Measurements from ENCODE around the gene RIPOR3.
"Not testable (repeated sequence)": the region's sequence is repeated elsewhere in the genome, so short reads cannot be mapped to it uniquely, and the experiment has no call there.

The RIPOR3 gene

GRCh38 chr20:50638015-50638847 is 53.1 kb downstream of the RIPOR3 start:
- not testable (repeated sequence) for DNase-seq (ENCODE audit: low read depth, low spot score); H3K27me3 ChIP-seq (ENCODE audit: control insufficient read depth, insufficient read depth, low read length); H3K4me3 ChIP-seq (ENCODE audit: low read length); H3K36me3 ChIP-seq (ENCODE audit: control insufficient read depth, insufficient read depth, low read length); H3K9me3 ChIP-seq (ENCODE audit: control insufficient read depth, insufficient read depth, low read length); H3K27ac ChIP-seq (ENCODE audit: low read length)
- no CpG with 5 or more reads among the region's 15 CpGs for WGBS (ENCODE audit: insufficient coverage, insufficient read length)
- peaks cover 13% of the 10 kb centered on the region for H3K4me1 ChIP-seq (ENCODE audit: control insufficient read depth, insufficient read depth, low read length)

DNA sequence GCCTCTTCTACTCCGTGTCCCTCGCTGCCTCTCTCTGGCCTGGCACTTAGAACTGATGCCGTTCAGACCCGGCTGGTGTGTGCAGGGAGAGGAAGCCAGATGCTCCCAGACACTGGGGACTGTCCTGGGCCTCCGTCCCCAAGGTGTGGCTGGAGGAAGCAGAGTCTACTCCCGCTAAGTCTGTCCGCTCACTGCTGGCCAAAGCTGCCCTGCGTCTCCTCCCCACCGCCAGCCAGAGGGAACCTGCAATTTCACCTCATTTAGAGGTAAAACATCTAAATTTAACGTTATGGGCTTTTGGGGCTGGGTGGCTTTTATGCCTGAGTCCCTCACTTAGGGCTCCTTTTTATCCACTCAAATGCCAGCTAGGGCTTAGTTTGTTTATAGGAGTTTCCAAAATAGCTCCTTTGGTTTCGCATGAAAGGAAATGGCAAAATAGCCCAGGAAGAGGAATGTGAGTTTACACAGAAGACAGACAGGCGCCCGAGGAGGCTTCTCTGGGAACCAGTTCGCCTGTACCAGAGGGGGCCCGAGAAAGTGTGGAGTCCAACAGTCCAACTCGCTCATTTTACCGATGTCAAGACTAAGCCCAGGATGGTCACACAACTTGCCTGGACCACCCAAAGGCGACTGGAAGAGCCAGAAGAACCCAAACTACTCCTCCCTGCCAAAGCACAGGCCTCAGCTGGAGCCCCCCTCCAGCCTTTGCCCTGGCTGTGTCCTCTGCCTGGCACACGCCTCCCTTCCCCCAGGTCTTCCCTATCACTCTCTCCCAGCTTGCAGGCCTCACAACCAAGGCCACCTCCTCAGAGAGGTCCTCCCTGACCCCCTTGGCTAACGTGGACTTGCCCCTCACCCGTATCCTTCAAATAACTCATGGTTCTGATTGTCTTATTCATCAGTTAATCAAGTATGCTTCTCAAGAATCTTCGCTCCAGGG is 54.5 kb downstream of the RIPOR3 start:
- peaks cover 13% of the 10 kb centered on the region for H3K4me1 ChIP-seq (ENCODE audit: control insufficient read depth, insufficient read depth, low read length)
- no peak for DNase-seq (ENCODE audit: low read depth, low spot score)
- H3K27me3 ChIP-seq (ENCODE audit: control insufficient read depth, insufficient read depth, low read length): no peaks in the 10 kb centered on the region
- no peak overlapping the region for H3K27ac ChIP-seq (ENCODE audit: low read length)
- no CpG with 5 or more reads among the region's 22 CpGs for WGBS (ENCODE audit: insufficient coverage, insufficient read length)
- H3K36me3 ChIP-seq (ENCODE audit: control insufficient read depth, insufficient read depth, low read length): no peaks in the 10 kb centered on the region
- no peaks in the 10 kb centered on the region for H3K9me3 ChIP-seq (ENCODE audit: control insufficient read depth, insufficient read depth, low read length)
- H3K4me3 ChIP-seq (ENCODE audit: low read length): no peak overlapping the region

DNA sequence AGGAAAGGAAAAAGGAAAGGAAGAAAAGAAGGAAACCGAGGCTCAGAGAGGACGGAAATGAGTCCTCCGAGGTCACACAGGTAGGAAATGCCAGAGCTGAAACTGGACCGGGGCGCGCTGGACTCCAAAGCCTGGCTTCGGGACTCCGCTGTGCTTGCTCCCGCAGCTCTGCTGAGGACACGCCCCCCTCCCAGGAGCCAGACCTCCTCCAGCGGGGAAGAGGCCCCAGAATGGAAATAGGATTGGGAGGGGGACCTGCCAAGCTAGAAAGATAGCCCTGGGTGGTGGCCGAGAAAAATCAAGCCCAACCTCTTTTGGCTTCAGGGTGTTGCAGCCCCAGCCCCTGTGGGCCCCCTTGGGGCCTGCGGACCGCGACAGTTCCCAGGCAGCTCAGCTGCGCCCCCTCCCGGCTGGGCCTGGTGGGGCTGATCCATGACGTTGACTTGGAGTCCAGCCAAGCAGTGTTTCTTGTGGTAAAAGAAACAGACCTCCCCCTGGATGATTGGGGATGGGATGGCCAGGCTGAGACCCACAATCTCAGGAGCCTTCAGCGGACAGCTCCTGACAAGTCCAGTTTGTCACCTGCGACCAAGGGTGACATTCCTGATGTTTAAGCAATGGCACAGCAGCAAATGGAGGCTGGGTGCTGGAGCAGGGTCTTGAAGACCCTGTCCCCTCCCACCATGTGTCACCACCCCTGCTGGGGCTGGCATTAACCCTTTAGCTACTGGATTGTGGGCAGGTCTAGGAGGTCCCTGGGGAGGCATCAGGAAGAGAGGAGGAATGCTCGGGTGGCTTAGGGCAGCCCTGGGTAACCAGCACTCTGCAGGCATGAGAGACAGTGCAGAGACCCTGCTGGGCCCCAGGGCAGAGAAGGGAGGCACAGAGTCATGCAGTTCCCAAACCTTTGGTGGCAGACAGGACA is 55.4 kb downstream of the RIPOR3 start:
- WGBS (ENCODE audit: insufficient coverage, insufficient read length): no CpG with 5 or more reads among the region's 21 CpGs
- H3K27me3 ChIP-seq (ENCODE audit: control insufficient read depth, insufficient read depth, low read length): no peaks in the 10 kb centered on the region
- no peak overlapping the region for H3K4me3 ChIP-seq (ENCODE audit: low read length)
- no peaks in the 10 kb centered on the region for H3K9me3 ChIP-seq (ENCODE audit: control insufficient read depth, insufficient read depth, low read length)
- H3K36me3 ChIP-seq (ENCODE audit: control insufficient read depth, insufficient read depth, low read length): no peaks in the 10 kb centered on the region
- H3K4me1 ChIP-seq (ENCODE audit: control insufficient read depth, insufficient read depth, low read length): peaks cover 10% of the 10 kb centered on the region
- no peak overlapping the region for H3K27ac ChIP-seq (ENCODE audit: low read length)
- no peak for DNase-seq (ENCODE audit: low read depth, low spot score)

- Histone ChIP-seq H3K4me3 (ENCODE audit: low read length) (no peak overlapping the region), H3K36me3 (ENCODE audit: control insufficient read depth, insufficient read depth, low read length) (no peaks in the 10 kb centered on the region), H3K27ac (ENCODE audit: low read length) (no peak overlapping the region), H3K4me1 (ENCODE audit: control insufficient read depth, insufficient read depth, low read length) (peaks cover 10% of the 10 kb centered on the region), H3K9me3 (ENCODE audit: control insufficient read depth, insufficient read depth, low read length) (no peaks in the 10 kb centered on the region), H3K27me3 (ENCODE audit: control insufficient read depth, insufficient read depth, low read length) (no peaks in the 10 kb centered on the region)
- DNase-seq (ENCODE audit: low read depth, low spot score): no peak
- WGBS (ENCODE audit: insufficient coverage, insufficient read length): no CpG with 5 or more reads among the region's 10 CpGs
Observed at GRCh38 chr20:50635014-50635557, 56.3 kb downstream of the RIPOR3 start.

- DNase-seq (ENCODE audit: low read depth, low spot score): no peak
- no peaks in the 10 kb centered on the region for H3K27me3 ChIP-seq (ENCODE audit: control insufficient read depth, insufficient read depth, low read length)
- no CpG with 5 or more reads among the region's 6 CpGs for WGBS (ENCODE audit: insufficient coverage, insufficient read length)
- no peaks in the 10 kb centered on the region for H3K9me3 ChIP-seq (ENCODE audit: control insufficient read depth, insufficient read depth, low read length)
- no peak overlapping the region for H3K27ac ChIP-seq (ENCODE audit: low read length)
- peaks cover 10% of the 10 kb centered on the region for H3K4me1 ChIP-seq (ENCODE audit: control insufficient read depth, insufficient read depth, low read length)
- H3K36me3 ChIP-seq (ENCODE audit: control insufficient read depth, insufficient read depth, low read length): no peaks in the 10 kb centered on the region
- H3K4me3 ChIP-seq (ENCODE audit: low read length): no peak overlapping the region
Observed at GRCh38 chr20:50634191-50634590, 57.2 kb downstream of the RIPOR3 start.

- no peak overlapping the region for H3K4me3 ChIP-seq (ENCODE audit: low read length)
- H3K27ac ChIP-seq (ENCODE audit: low read length): no peak overlapping the region
- no peaks in the 10 kb centered on the region for H3K36me3 ChIP-seq (ENCODE audit: control insufficient read depth, insufficient read depth, low read length)
- no CpG with 5 or more reads among the region's 10 CpGs for WGBS (ENCODE audit: insufficient coverage, insufficient read length)
- peaks cover 9% of the 10 kb centered on the region for H3K4me1 ChIP-seq (ENCODE audit: control insufficient read depth, insufficient read depth, low read length)
- no peak for DNase-seq (ENCODE audit: low read depth, low spot score)
- no peaks in the 10 kb centered on the region for H3K9me3 ChIP-seq (ENCODE audit: control insufficient read depth, insufficient read depth, low read length)
- no peaks in the 10 kb centered on the region for H3K27me3 ChIP-seq (ENCODE audit: control insufficient read depth, insufficient read depth, low read length)
Observed at GRCh38 chr20:50633361-50633760, 58.0 kb downstream of the RIPOR3 start.

GRCh38 chr20:50632701-50633100 is 58.6 kb downstream of the RIPOR3 start:
- H3K4me1 ChIP-seq (ENCODE audit: control insufficient read depth, insufficient read depth, low read length): peaks cover 8% of the 10 kb centered on the region
- no peak overlapping the region for H3K4me3 ChIP-seq (ENCODE audit: low read length)
- WGBS (ENCODE audit: insufficient coverage, insufficient read length): no CpG with 5 or more reads among the region's 5 CpGs
- no peaks in the 10 kb centered on the region for H3K9me3 ChIP-seq (ENCODE audit: control insufficient read depth, insufficient read depth, low read length)
- no peak for DNase-seq (ENCODE audit: low read depth, low spot score)
- H3K27me3 ChIP-seq (ENCODE audit: control insufficient read depth, insufficient read depth, low read length): no peaks in the 10 kb centered on the region
- no peaks in the 10 kb centered on the region for H3K36me3 ChIP-seq (ENCODE audit: control insufficient read depth, insufficient read depth, low read length)
- no peak overlapping the region for H3K27ac ChIP-seq (ENCODE audit: low read length)

GRCh38 chr20:50632236-50632635 is 59.1 kb downstream of the RIPOR3 start:
- DNase-seq (ENCODE audit: low read depth, low spot score): no peak
- H3K9me3 ChIP-seq (ENCODE audit: control insufficient read depth, insufficient read depth, low read length): no peaks in the 10 kb centered on the region
- H3K27ac ChIP-seq (ENCODE audit: low read length): no peak overlapping the region
- H3K4me1 ChIP-seq (ENCODE audit: control insufficient read depth, insufficient read depth, low read length): peaks cover 7% of the 10 kb centered on the region
- H3K4me3 ChIP-seq (ENCODE audit: low read length): no peak overlapping the region
- no peaks in the 10 kb centered on the region for H3K36me3 ChIP-seq (ENCODE audit: control insufficient read depth, insufficient read depth, low read length)
- WGBS (ENCODE audit: insufficient coverage, insufficient read length): no CpG with 5 or more reads among the region's 7 CpGs
- H3K27me3 ChIP-seq (ENCODE audit: control insufficient read depth, insufficient read depth, low read length): no peaks in the 10 kb centered on the region

DNA sequence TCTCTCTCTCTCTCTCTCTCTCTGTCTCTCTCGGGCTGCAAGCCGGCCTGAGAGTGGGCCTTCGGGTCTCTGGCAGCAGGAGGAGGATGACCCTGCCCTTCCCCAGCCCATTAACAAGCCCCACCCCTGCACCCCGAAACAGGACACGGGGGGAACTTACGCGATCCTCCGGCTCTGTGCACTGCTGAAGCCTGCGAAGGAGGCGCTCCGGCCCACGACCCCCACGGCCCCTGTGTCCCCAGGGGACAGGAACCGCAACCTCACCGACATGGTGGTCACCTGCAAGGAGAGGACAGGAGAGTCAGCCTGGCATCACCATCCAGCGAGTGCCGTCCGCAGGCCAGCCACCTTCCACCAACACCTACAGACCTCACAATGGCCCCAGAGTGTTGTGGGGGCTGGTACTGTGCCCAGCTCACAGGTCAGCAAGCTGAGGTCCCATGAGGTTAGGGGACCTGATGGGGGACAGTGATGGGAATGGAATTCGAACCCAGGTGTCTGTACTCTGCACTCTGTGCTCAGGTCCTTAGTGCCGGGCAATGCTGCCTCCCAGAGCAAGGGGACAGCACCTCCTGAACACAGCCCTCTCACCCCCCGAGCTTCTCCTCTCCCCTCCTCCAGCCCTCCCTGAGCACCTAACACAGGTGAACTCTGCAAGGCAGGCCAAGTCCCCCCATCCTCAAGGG is 60.6 kb downstream of the RIPOR3 start:
- no peaks in the 10 kb centered on the region; the same call in 1 of the 2 replicates for H3K4me1 ChIP-seq (ENCODE audit: control insufficient read depth, insufficient read depth, low read length)
- H3K9me3 ChIP-seq (ENCODE audit: control insufficient read depth, insufficient read depth, low read length): no peaks in the 10 kb centered on the region
- no peaks in the 10 kb centered on the region for H3K36me3 ChIP-seq (ENCODE audit: control insufficient read depth, insufficient read depth, low read length)
- no peak overlapping the region for H3K4me3 ChIP-seq (ENCODE audit: low read length)
- no peaks in the 10 kb centered on the region for H3K27me3 ChIP-seq (ENCODE audit: control insufficient read depth, insufficient read depth, low read length)
- H3K27ac ChIP-seq (ENCODE audit: low read length): no peak overlapping the region
- no peak for DNase-seq (ENCODE audit: low read depth, low spot score)
- WGBS (ENCODE audit: insufficient coverage, insufficient read length): no CpG with 5 or more reads among the region's 21 CpGs

Measured in iPS DF 6.9 (cell line).